Type B pancreatic cell (in vitro differentiated cells): ENCODE data around the gene MAP1B. TPM values are rescaled to one million over a fixed set of nuclear protein-coding genes. Genes with fewer than 3 reads are reported as not detected.

Experiments
- DNase-seq: peaks from one replicate; pipeline ENCODE4 v3.0.0; 2021; ENCODE audit warnings: mixed read lengths; ENCODE audit not compliant: unreplicated experiment; ENCODE audit errors: extremely low spot score
- H3K27ac Mint-ChIP-seq: 2 replicates; pipeline ENCODE4 v1.8.0; 2021; ENCODE audit warnings: mild to moderate bottlenecking, mixed read lengths
- H3K27me3 Mint-ChIP-seq: 2 replicates; pipeline ENCODE4 v1.8.0; 2021; ENCODE audit warnings: mixed read lengths
- H3K36me3 Mint-ChIP-seq: 2 replicates; pipeline ENCODE4 v1.8.0; 2021; ENCODE audit warnings: mixed read lengths
- H3K4me1 Mint-ChIP-seq: one replicate; pipeline ENCODE4 v1.8.0; 2021; ENCODE audit warnings: mixed read lengths; ENCODE audit not compliant: unreplicated experiment
- H3K4me3 Mint-ChIP-seq: 2 replicates; pipeline ENCODE4 v1.8.0; 2021; ENCODE audit warnings: mild to moderate bottlenecking, mixed read lengths
- H3K9me3 Mint-ChIP-seq: 2 replicates; pipeline ENCODE4 v1.8.0; 2021; ENCODE audit warnings: mixed read lengths
- CTCF ChIP-seq: fragments of 200-600 bp; sonication (generic); conservative IDR thresholded peaks from 2 replicates; pipeline ENCODE4 v1.5.0; 2021; ENCODE audit warnings: antibody characterized with exemption, mild to moderate bottlenecking
- total RNA-seq: library from RNA; stranded (reverse); gene quantifications from 2 replicates; pipeline ENCODE4 v1.2.1, GENCODE V29; 2021; ENCODE audit warnings: low replicate concordance

The MAP1B gene
- total RNA-seq, 1 donor from 2014 or later = 124 TPM

GRCh38 chr5:72251386-72251785 lies 144.1 kb downstream of the MAP1B start:
- no peaks in the 10 kb centered on the region for H3K27me3 Mint-ChIP-seq
- H3K36me3 Mint-ChIP-seq = peaks cover 8% of the 10 kb centered on the region
- H3K4me1 Mint-ChIP-seq = peaks cover 14% of the 10 kb centered on the region
- H3K4me3 Mint-ChIP-seq = no peak overlapping the region
- TF ChIP-seq CTCF = no peak
- no peaks in the 10 kb centered on the region for H3K9me3 Mint-ChIP-seq
- H3K27ac Mint-ChIP-seq = no peak overlapping the region
- DNase-seq = no peak

- no peaks in the 10 kb centered on the region for H3K27me3 Mint-ChIP-seq
- H3K36me3 Mint-ChIP-seq = peaks cover 11% of the 10 kb centered on the region
- H3K4me1 Mint-ChIP-seq = peaks cover 9% of the 10 kb centered on the region
- TF ChIP-seq CTCF = no peak
- no peak overlapping the region for H3K27ac Mint-ChIP-seq
- no peaks in the 10 kb centered on the region for H3K9me3 Mint-ChIP-seq
- no peak for DNase-seq
- H3K4me3 Mint-ChIP-seq = no peak overlapping the region
Measured at GRCh38 chr5:72252008-72252407, 144.7 kb downstream of the MAP1B start.

- H3K4me3 Mint-ChIP-seq = no peak overlapping the region
- TF ChIP-seq CTCF = no peak
- DNase-seq = no peak
- peaks cover 6% of the 10 kb centered on the region for H3K4me1 Mint-ChIP-seq
- H3K27me3 Mint-ChIP-seq = no peaks in the 10 kb centered on the region
- peaks cover 16% of the 10 kb centered on the region for H3K36me3 Mint-ChIP-seq
- no peaks in the 10 kb centered on the region for H3K9me3 Mint-ChIP-seq
- no peak overlapping the region for H3K27ac Mint-ChIP-seq
Measured at GRCh38 chr5:72252574-72253155, 145.4 kb downstream of the MAP1B start.

- Mint-ChIP-seq H3K27ac (no peak overlapping the region), H3K4me3 (no peak overlapping the region), H3K9me3 (no peaks in the 10 kb centered on the region), H3K27me3 (no peaks in the 10 kb centered on the region), H3K4me1 (no peaks in the 10 kb centered on the region), H3K36me3 (peaks cover 16% of the 10 kb centered on the region)
- no peak for DNase-seq
- no peak for TF ChIP-seq CTCF
Measured at GRCh38 chr5:72255237-72255636, 148.0 kb downstream of the MAP1B start.

- H3K27ac Mint-ChIP-seq = no peak overlapping the region
- no peaks in the 10 kb centered on the region for H3K9me3 Mint-ChIP-seq
- H3K36me3 Mint-ChIP-seq = peaks cover 16% of the 10 kb centered on the region
- no peak for TF ChIP-seq CTCF
- no peaks in the 10 kb centered on the region for H3K4me1 Mint-ChIP-seq
- no peaks in the 10 kb centered on the region for H3K27me3 Mint-ChIP-seq
- H3K4me3 Mint-ChIP-seq = no peak overlapping the region
- DNase-seq = no peak
Measured at GRCh38 chr5:72255670-72256069, 148.4 kb downstream of the MAP1B start.

- Mint-ChIP-seq H3K4me1 (no peaks in the 10 kb centered on the region), H3K9me3 (no peaks in the 10 kb centered on the region), H3K36me3 (peaks cover 13% of the 10 kb centered on the region), H3K27me3 (no peaks in the 10 kb centered on the region), H3K4me3 (no peak overlapping the region), H3K27ac (no peak overlapping the region)
- no peak for TF ChIP-seq CTCF
- no peak for DNase-seq
Measured at GRCh38 chr5:72256536-72256935, 149.3 kb downstream of the MAP1B start.
